Fibroblast of lung (primary cell): ENCODE data around the gene B3GNT7. TPM values are rescaled to one million over a fixed set of nuclear protein-coding genes. Genes with fewer than 3 reads are reported as not detected.

Source experiments
- DNase-seq, 2 donors: peaks; one replicate each; pipeline versions ENCODE4 v3.0.0 to v3.0.0-alpha.2; 2010; ENCODE audit warnings: low read depth in 2 of 2
- H2AFZ ChIP-seq: 2 replicates; pipeline ENCODE4 v1.5.1; 2012; ENCODE audit warnings: low read length, control low read depth, inconsistent platforms
- H3K27ac ChIP-seq: 2 replicates; pipeline ENCODE4 v1.5.1; 2011; ENCODE audit warnings: low read length, control low read depth; ENCODE audit not compliant: insufficient read depth
- H3K27me3 ChIP-seq: 2 replicates; pipeline ENCODE4 v1.5.1; 2011; ENCODE audit warnings: mild to moderate bottlenecking, low read length; ENCODE audit not compliant: control insufficient read depth, insufficient read depth
- H3K36me3 ChIP-seq: 2 replicates; pipeline ENCODE4 v1.5.1; 2011; ENCODE audit warnings: low read length; ENCODE audit not compliant: control insufficient read depth, insufficient read depth
- H3K4me1 ChIP-seq: 2 replicates; pipeline ENCODE4 v1.5.1; 2011; ENCODE audit warnings: low read length; ENCODE audit not compliant: control insufficient read depth, insufficient read depth; ENCODE audit errors: extremely low read depth
- H3K4me2 ChIP-seq: 2 replicates; pipeline ENCODE4 v1.5.1; 2011; ENCODE audit warnings: low read length, control low read depth; ENCODE audit not compliant: insufficient read depth; ENCODE audit errors: extremely low read depth
- H3K4me3 ChIP-seq, 4 experiments: fragments of 200-600 bp in 1 of 4; sonication (generic) in 1 of 4; replicated peaks in 1 of 4; 2 replicates each; pipeline ENCODE4 v1.5.1; 2011 to 2016; ENCODE audit warnings: low read length in 4 of 4, low read depth in 3 of 4, mild to moderate bottlenecking in 3 of 4, control low read depth in 2 of 4, inconsistent platforms in 1 of 4, mixed read lengths in 1 of 4; ENCODE audit not compliant: insufficient read depth in 1 of 4; ENCODE audit errors: control extremely low read depth in 1 of 4
- H3K79me2 ChIP-seq: 2 replicates; pipeline ENCODE4 v1.5.1; 2012; ENCODE audit warnings: mild to moderate bottlenecking, low read length, inconsistent platforms; ENCODE audit not compliant: control insufficient read depth, insufficient read depth
- H3K9ac ChIP-seq: 2 replicates; pipeline ENCODE4 v1.5.1; 2011; ENCODE audit warnings: mild to moderate bottlenecking, low read length, control low read depth; ENCODE audit not compliant: insufficient read depth
- H3K9me3 ChIP-seq: 2 replicates; pipeline ENCODE4 v1.5.1; 2012; ENCODE audit warnings: low read depth, low read length; ENCODE audit not compliant: control insufficient read depth, insufficient read depth
- H4K20me1 ChIP-seq: 2 replicates; pipeline ENCODE4 v1.5.1; 2011; ENCODE audit warnings: low read length; ENCODE audit not compliant: control insufficient read depth, insufficient read depth; ENCODE audit errors: extremely low read depth
- CTCF ChIP-seq, 2 donors: IDR thresholded peaks in 1 of 2; conservative IDR thresholded peaks in 1 of 2; 1 replicate in 1 of 2; 2 replicates in 1 of 2; pipeline ENCODE4 v1.5.1; 2011 to 2012; ENCODE audit warnings: low read length in 2 of 2, control low read depth in 1 of 2, inconsistent platforms in 1 of 2, low read depth in 1 of 2, mild to moderate bottlenecking in 1 of 2
- EZH2 ChIP-seq: IDR thresholded peaks from 2 replicates; pipeline ENCODE4 v1.5.1; 2012; ENCODE audit warnings: low read length, control low read depth, mild to moderate bottlenecking; ENCODE audit errors: missing control alignments
- polyA plus RNA-seq, 2 donors: library from polyadenylated mRNA; depleted of rRNA in 1 of 2; stranded (reverse) in 1 of 2; unstranded in 1 of 2; fragments of >200 nt; gene quantifications; 2 replicates each; pipeline ENCODE4 v1.2.1, GENCODE V29; 2011 to 2012; ENCODE audit warnings: missing spikeins in 1 of 2
- total RNA-seq: library from RNA; depleted of rRNA; stranded (reverse); fragments of >200 nt; gene quantifications from 2 replicates; pipeline ENCODE4 v1.2.1, GENCODE V29; 2014

B3GNT7 gene
- total and polyA plus RNA-seq, 2 donors (not counting 1 experiment from before 2014, with no cell fraction given) = 0.06 to 0.17 TPM

DNA sequence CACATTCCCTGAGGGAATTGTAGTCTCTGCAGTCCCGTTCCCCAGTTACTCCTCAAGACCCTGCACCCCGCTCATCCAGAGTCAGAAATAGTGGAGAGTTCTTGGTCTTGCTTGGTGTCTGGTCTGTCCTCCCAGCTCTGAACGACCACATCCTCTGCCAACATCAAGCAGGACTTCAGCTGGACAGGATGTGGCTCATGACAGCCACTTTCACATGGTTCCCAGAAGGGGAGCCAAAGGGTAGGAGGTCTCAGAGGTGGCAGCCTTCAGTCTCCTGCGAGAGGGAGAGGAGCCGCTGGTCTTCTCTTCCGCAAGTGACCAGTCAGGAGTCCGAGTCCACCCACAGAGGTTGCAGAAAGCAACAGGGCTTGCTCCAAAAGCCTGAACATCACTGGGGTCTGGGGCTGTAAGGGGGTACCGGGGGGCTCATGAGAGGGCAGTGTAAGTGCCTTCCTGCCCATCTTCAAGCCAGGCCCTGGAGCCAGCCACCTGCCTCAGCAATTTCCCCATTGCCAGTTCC lies 29.8 kb downstream of the B3GNT7 start:
- H4K20me1 ChIP-seq = no peaks in the 10 kb centered on the region
- TF ChIP-seq CTCF (conservative IDR thresholded peaks at IDR 0.05 in 1 of 2, IDR thresholded peaks at IDR 0.05 in 1 of 2; ENCODE audit: low read depth in 1 of 2, low read length in 2 of 2) = no peak
- TF ChIP-seq EZH2 = no peak
- peaks cover 4% of the 10 kb centered on the region for H3K27me3 ChIP-seq
- H2AFZ ChIP-seq = no peak overlapping the region
- DNase-seq = no peak
- H3K36me3 ChIP-seq = no peaks in the 10 kb centered on the region
- H3K4me3 ChIP-seq = no peak overlapping the region
- no peak overlapping the region for H3K27ac ChIP-seq
- H3K9ac ChIP-seq = no peak overlapping the region
- no peak overlapping the region for H3K4me2 ChIP-seq
- H3K79me2 ChIP-seq = no peaks in the 10 kb centered on the region
- no peaks in the 10 kb centered on the region for H3K9me3 ChIP-seq
- no peaks in the 10 kb centered on the region for H3K4me1 ChIP-seq

GRCh38 chr2:231425811-231426703 lies 30.5 kb downstream of the B3GNT7 start:
- no peak for DNase-seq
- no peaks in the 10 kb centered on the region for H3K4me1 ChIP-seq
- H3K9ac ChIP-seq = no peak overlapping the region
- H3K36me3 ChIP-seq = no peaks in the 10 kb centered on the region
- H3K79me2 ChIP-seq = no peaks in the 10 kb centered on the region
- no peak overlapping the region for H2AFZ ChIP-seq
- H3K4me3 ChIP-seq = no peak overlapping the region
- no peak overlapping the region for H3K27ac ChIP-seq
- peaks cover 4% of the 10 kb centered on the region for H3K27me3 ChIP-seq
- no peak for TF ChIP-seq EZH2
- no peak for TF ChIP-seq CTCF (conservative IDR thresholded peaks at IDR 0.05 in 1 of 2, IDR thresholded peaks at IDR 0.05 in 1 of 2; ENCODE audit: low read depth in 1 of 2, low read length in 2 of 2)
- H3K4me2 ChIP-seq = no peak overlapping the region
- no peaks in the 10 kb centered on the region for H3K9me3 ChIP-seq
- no peaks in the 10 kb centered on the region for H4K20me1 ChIP-seq

GRCh38 chr2:231427116-231427515 lies 31.6 kb downstream of the B3GNT7 start:
- Histone ChIP-seq H3K27ac (no peak overlapping the region), H4K20me1 (no peaks in the 10 kb centered on the region), H3K9ac (no peak overlapping the region), H3K4me1 (no peaks in the 10 kb centered on the region), H3K27me3 (no peaks in the 10 kb centered on the region), H3K36me3 (no peaks in the 10 kb centered on the region), H3K79me2 (no peaks in the 10 kb centered on the region), H3K9me3 (no peaks in the 10 kb centered on the region), H3K4me3 (no peak overlapping the region), H3K4me2 (no peak overlapping the region), H2AFZ (no peak overlapping the region)
- no peak for DNase-seq
- no peak for TF ChIP-seq CTCF (conservative IDR thresholded peaks at IDR 0.05 in 1 of 2, IDR thresholded peaks at IDR 0.05 in 1 of 2; ENCODE audit: low read depth in 1 of 2, low read length in 2 of 2)
